ENCODE results near the gene EFCAB14.
A peak's percentile ranks its signal among the peaks of the same experiment; 100 is the strongest.

- TF ChIP-seq CTCF (conservative IDR thresholded peaks at IDR 0.05 in 1 of 2, IDR thresholded peaks at IDR 0.05 in 1 of 2; ENCODE audit: extremely low read depth in 1 of 2, insufficient read depth in 1 of 2, low read depth in 1 of 2, low read length in 2 of 2), result peak; percentile 89 to 97
- no peak for TF ChIP-seq EZH2 (IDR thresholded peaks at IDR 0.05; ENCODE audit: borderline replicate concordance, low read length)
These were observed 28.9 kb upstream of the EFCAB14 start for GRCh38 chr1:46747683-46748288.

All from mammary epithelial cell (primary cell).